T-helper 17 cell (primary cell): Measurements from ENCODE around the gene NT5C1B. TPM values are rescaled to one million over a fixed set of nuclear protein-coding genes. Genes with fewer than 3 reads are reported as not detected.

ENCODE experiments used
- ATAC-seq: fragments of 150-1000 bp; cut with Tn5 transposase; 2 replicates; pipeline ENCODE4 v1.10.0; 2021; ENCODE audit warnings: mild to moderate bottlenecking, moderate library complexity
- DNase-seq, 3 donors: peaks; one replicate each; pipeline versions ENCODE4 v3.0.0 to v3.0.0-alpha.2; 2020 to 2021
- H3K9me3 ChIP-seq: one replicate; pipeline ENCODE4 v1.7.0; 2013; ENCODE audit warnings: low read length, mild to moderate bottlenecking; ENCODE audit not compliant: control insufficient read depth, poor library complexity, severe bottlenecking
- H3K27ac Mint-ChIP-seq: one replicate; pipeline ENCODE4 v1.8.0; 2022; ENCODE audit warnings: mild to moderate bottlenecking, moderate library complexity, mixed read lengths
- H3K27me3 Mint-ChIP-seq: one replicate; pipeline ENCODE4 v1.8.0; 2022; ENCODE audit warnings: mixed read lengths
- H3K36me3 Mint-ChIP-seq: one replicate; pipeline ENCODE4 v1.8.0; 2022; ENCODE audit warnings: low read depth, mixed read lengths
- H3K4me1 Mint-ChIP-seq: one replicate; pipeline ENCODE4 v1.8.0; 2022; ENCODE audit warnings: mild to moderate bottlenecking, mixed read lengths
- H3K4me3 Mint-ChIP-seq: one replicate; pipeline ENCODE4 v1.8.0; 2022; ENCODE audit warnings: mild to moderate bottlenecking, moderate library complexity, mixed read lengths
- total RNA-seq, 4 donors: library from RNA in 2 of 4; stranded (reverse) in 2 of 4; gene quantifications; one replicate each; pipeline ENCODE4 v1.2.3 and lab custom pipeline; 2022 to 2026

Gene NT5C1B
- total RNA-seq, 2 donors from 2014 or later = not detected

GRCh38 chr2:18611604-18612003 is 22.2 kb upstream of the NT5C1B start:
- Mint-ChIP-seq H3K4me1 (no peaks in the 10 kb centered on the region), H3K27ac (no peak overlapping the region), H3K4me3 (no peak overlapping the region), H3K36me3 (no peaks in the 10 kb centered on the region), H3K27me3 (no peaks in the 10 kb centered on the region)
- ATAC-seq (no peak), DNase-seq (no peak)
- no peaks in the 10 kb centered on the region for H3K9me3 ChIP-seq

DNA sequence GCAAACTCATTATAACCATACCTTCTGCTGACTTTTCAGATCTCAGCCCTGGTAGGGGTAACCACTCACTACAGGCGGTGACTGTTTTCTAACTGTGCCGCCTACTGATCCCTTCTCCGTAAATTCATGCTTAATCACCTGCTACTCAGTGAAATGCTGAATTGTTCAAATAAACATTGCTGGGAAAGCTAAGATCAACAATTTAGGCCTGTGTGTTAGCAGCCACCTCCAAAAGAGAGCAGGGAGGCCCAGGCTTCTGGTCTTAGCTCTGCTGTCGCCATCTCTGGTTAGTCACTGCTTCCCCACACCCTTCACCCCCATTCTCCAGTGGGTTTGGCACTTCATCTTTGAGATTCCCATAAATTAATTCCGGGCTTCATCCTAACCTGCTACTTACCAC is 21.8 kb upstream of the NT5C1B start:
- Mint-ChIP-seq H3K4me1 (no peaks in the 10 kb centered on the region), H3K36me3 (no peaks in the 10 kb centered on the region), H3K27ac (no peak overlapping the region)

DNA sequence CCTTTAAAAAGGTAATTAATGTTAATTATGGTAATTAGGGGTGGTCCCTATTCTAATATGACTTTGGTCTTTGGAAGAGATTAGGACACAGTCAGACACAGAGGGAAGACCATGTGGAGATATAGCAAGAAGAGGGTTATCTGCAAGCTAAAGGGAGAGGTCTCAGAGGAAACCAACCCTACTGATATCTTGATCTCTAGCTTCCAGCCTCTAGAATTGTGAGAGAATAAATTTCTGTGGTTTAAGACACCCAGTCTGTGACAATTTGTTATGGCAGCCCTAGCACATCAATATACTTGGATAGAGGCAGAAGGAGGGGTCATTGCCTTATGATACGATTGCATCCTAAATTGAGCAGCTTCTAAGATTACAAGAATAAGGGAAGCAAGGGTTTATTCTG is 21.3 kb upstream of the NT5C1B start:
- no peaks in the 10 kb centered on the region for H3K9me3 ChIP-seq
- Mint-ChIP-seq H3K4me1 (peaks cover 3% of the 10 kb centered on the region), H3K36me3 (no peaks in the 10 kb centered on the region), H3K4me3 (no peak overlapping the region), H3K27ac (no peak overlapping the region), H3K27me3 (no peaks in the 10 kb centered on the region)
- DNase-seq (no peak), ATAC-seq (no peak)

More for the DNA sequence above, 21.8 kb upstream of the NT5C1B start:
- DNase-seq (no peak), ATAC-seq (no peak)
- H3K27me3 Mint-ChIP-seq = no peaks in the 10 kb centered on the region
- H3K9me3 ChIP-seq = no peaks in the 10 kb centered on the region
- H3K4me3 Mint-ChIP-seq = no peak overlapping the region

DNA sequence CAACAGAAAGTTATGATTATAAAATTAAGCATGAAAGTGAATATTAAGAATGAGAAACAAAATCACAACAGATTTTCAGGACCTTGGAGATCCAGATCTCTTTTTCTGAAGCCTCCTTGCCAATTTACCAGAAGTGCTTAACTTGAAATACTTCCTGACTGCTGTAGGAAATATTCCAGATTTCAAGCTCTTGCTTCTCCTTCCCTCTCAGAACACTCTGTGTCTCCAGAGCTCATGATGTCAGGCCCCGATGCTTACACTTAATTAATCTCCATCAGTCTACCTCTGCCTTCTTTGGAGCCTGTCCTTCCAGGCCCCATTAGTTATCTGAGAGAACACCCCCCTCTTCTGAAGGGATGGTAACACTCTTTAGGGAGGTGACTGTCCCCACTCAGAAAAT is 20.7 kb upstream of the NT5C1B start:
- no peaks in the 10 kb centered on the region for H3K9me3 ChIP-seq
- no peaks in the 10 kb centered on the region for H3K36me3 Mint-ChIP-seq
- no peak overlapping the region for H3K4me3 Mint-ChIP-seq
- ATAC-seq (no peak), DNase-seq (no peak)
- H3K27ac Mint-ChIP-seq = no peak overlapping the region
- H3K27me3 Mint-ChIP-seq = no peaks in the 10 kb centered on the region
- H3K4me1 Mint-ChIP-seq = peaks cover 5% of the 10 kb centered on the region

GRCh38 chr2:18605115-18605514 is 15.7 kb upstream of the NT5C1B start:
- ATAC-seq = no peak
- Mint-ChIP-seq H3K27me3 (no peaks in the 10 kb centered on the region), H3K4me1 (peaks cover 5% of the 10 kb centered on the region), H3K4me3 (no peak overlapping the region), H3K36me3 (no peaks in the 10 kb centered on the region), H3K27ac (no peak overlapping the region)
- DNase-seq = no peak
- no peaks in the 10 kb centered on the region for H3K9me3 ChIP-seq

DNA sequence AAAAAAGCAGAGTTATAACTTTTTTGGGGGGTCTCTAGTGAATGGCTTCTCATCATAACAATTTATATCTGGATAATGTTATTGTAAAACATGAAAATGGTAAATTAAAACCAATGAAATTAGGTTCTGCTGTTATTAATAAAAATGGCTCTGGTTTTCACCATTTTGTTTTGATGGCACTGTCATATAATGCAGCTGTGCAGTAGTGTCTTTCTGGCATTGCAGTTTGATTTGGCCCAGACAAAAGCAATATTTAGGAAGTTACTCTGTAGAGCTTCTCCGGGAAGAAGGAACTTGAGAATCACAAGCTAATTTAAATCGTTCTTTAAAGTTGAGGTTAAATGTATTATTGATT is 15.1 kb upstream of the NT5C1B start:
- H3K27ac Mint-ChIP-seq = no peak overlapping the region
- no peaks in the 10 kb centered on the region for H3K9me3 ChIP-seq
- no peak for DNase-seq
- no peak for ATAC-seq
- no peak overlapping the region for H3K4me3 Mint-ChIP-seq
- peaks cover 5% of the 10 kb centered on the region for H3K4me1 Mint-ChIP-seq
- no peaks in the 10 kb centered on the region for H3K27me3 Mint-ChIP-seq
- no peaks in the 10 kb centered on the region for H3K36me3 Mint-ChIP-seq

- Mint-ChIP-seq H3K36me3 (no peaks in the 10 kb centered on the region), H3K4me1 (peaks cover 5% of the 10 kb centered on the region), H3K4me3 (no peak overlapping the region), H3K27me3 (no peaks in the 10 kb centered on the region), H3K27ac (no peak overlapping the region)
- DNase-seq = no peak
- ATAC-seq = no peak
- H3K9me3 ChIP-seq = no peaks in the 10 kb centered on the region
Measured at GRCh38 chr2:18603854-18604530, 14.6 kb upstream of the NT5C1B start.

- no peak overlapping the region for H3K4me3 Mint-ChIP-seq
- no peak overlapping the region for H3K27ac Mint-ChIP-seq
- DNase-seq (no peak), ATAC-seq (no peak)
- no peaks in the 10 kb centered on the region for H3K9me3 ChIP-seq
- no peaks in the 10 kb centered on the region for H3K27me3 Mint-ChIP-seq
- peaks cover 5% of the 10 kb centered on the region for H3K4me1 Mint-ChIP-seq
- no peaks in the 10 kb centered on the region for H3K36me3 Mint-ChIP-seq
Measured at GRCh38 chr2:18602298-18602697, 12.9 kb upstream of the NT5C1B start.

GRCh38 chr2:18600255-18600613 is 10.9 kb upstream of the NT5C1B start:
- H3K4me1 Mint-ChIP-seq = peaks cover under 1% of the 10 kb centered on the region
- H3K9me3 ChIP-seq = no peaks in the 10 kb centered on the region
- DNase-seq (no peak), ATAC-seq (no peak)
- H3K27ac Mint-ChIP-seq = no peak overlapping the region
- H3K27me3 Mint-ChIP-seq = no peaks in the 10 kb centered on the region
- H3K4me3 Mint-ChIP-seq = no peak overlapping the region
- H3K36me3 Mint-ChIP-seq = no peaks in the 10 kb centered on the region

DNA sequence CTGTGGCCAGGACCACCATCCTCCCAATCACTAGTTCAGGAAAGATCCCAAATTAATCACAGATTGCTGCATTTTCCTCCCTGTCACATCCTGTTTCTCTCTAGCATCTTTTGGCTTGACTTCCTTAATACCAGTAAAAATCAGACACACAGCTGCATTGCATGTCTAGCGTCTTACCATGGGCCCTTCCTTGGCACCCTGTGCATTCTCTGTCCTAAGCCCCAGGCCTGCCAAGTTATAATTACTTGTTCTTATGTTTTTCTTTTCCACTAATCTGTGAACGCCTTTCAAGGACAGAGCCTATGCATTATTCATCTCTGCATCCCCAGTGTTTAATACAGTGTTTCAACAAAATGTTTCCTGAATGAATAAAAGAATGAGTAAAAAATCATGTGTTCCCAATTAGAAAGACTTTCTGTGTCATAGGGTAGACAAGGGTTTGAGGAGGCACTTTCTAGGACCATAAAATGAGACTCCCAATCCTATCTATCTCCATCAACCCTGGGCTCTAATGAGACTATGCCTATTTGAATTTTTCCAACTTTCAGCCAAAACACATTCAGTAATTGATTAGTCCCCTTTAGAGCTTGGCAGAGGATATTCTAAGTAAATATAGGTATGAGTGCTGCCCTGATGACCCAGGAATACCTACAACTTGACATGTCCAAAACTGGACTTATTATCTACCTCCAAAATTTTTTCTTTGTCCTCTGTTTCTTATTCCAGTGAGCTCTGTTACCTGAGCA is 10.3 kb upstream of the NT5C1B start:
- Mint-ChIP-seq H3K27me3 (no peaks in the 10 kb centered on the region), H3K27ac (no peak overlapping the region), H3K4me1 (no peaks in the 10 kb centered on the region), H3K36me3 (no peaks in the 10 kb centered on the region), H3K4me3 (no peak overlapping the region)
- no peak for DNase-seq
- ATAC-seq = no peak
- no peaks in the 10 kb centered on the region for H3K9me3 ChIP-seq

- ATAC-seq = no peak
- no peak for DNase-seq
- Mint-ChIP-seq H3K4me3 (no peak overlapping the region), H3K4me1 (no peaks in the 10 kb centered on the region), H3K27me3 (no peaks in the 10 kb centered on the region), H3K27ac (no peak overlapping the region), H3K36me3 (no peaks in the 10 kb centered on the region)
- H3K9me3 ChIP-seq = no peaks in the 10 kb centered on the region
Measured at GRCh38 chr2:18598848-18599484, 9.6 kb upstream of the NT5C1B start.

DNA sequence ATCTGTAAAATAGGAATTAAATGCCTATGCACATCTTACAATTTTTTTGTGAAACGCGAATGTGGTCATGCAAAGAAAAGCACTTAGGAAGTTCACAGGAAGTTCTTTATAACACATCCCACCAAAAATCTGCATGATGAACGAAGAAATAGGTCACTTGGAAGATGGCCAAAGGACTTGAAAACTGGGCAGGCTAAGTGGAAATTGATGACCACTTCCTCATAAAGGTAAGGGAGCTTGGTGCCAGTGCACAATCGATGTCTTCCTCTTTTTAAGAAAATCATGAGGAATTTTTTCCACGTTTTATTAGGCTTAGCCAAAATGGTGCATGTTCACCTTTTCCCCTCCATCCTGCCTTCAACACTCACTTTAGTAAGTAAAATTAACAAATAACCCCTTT is 8.2 kb upstream of the NT5C1B start:
- ATAC-seq (no peak), DNase-seq (no peak)
- Mint-ChIP-seq H3K27ac (no peak overlapping the region), H3K27me3 (no peaks in the 10 kb centered on the region), H3K36me3 (peaks cover 3% of the 10 kb centered on the region), H3K4me3 (no peak overlapping the region), H3K4me1 (no peaks in the 10 kb centered on the region)
- H3K9me3 ChIP-seq = no peaks in the 10 kb centered on the region

GRCh38 chr2:18596993-18597392 is 7.6 kb upstream of the NT5C1B start:
- DNase-seq (no peak), ATAC-seq (no peak)
- H3K9me3 ChIP-seq = no peaks in the 10 kb centered on the region
- H3K36me3 Mint-ChIP-seq = peaks cover 3% of the 10 kb centered on the region
- no peaks in the 10 kb centered on the region for H3K4me1 Mint-ChIP-seq
- no peak overlapping the region for H3K27ac Mint-ChIP-seq
- H3K4me3 Mint-ChIP-seq = no peak overlapping the region
- no peaks in the 10 kb centered on the region for H3K27me3 Mint-ChIP-seq

DNA sequence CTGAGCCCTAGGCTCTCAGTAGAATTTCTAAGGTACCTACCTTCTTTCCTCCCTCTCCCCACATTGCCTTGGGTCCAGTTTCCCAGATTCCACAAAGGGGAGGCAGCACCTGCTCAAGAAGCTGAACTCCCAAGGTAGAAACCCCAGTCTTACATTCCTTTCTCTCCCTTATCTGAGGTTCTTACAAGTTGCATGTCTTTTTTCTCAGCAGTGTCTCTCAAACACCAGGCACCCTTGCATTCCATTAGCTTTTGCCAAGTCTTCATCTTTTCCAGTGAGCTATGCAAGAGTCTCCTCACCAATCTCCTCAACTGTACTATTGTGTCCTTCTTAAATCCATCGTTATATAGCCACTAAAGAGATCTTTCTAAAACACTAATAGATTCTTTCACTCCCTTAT is 4.1 kb upstream of the NT5C1B start:
- H3K9me3 ChIP-seq = no peaks in the 10 kb centered on the region
- Mint-ChIP-seq H3K36me3 (peaks cover 3% of the 10 kb centered on the region), H3K4me3 (no peak overlapping the region), H3K27me3 (no peaks in the 10 kb centered on the region), H3K4me1 (no peaks in the 10 kb centered on the region), H3K27ac (no peak overlapping the region)
- ATAC-seq (no peak), DNase-seq (no peak)
